GM11168 (cell line): ENCODE data around the gene TTC34.

Experiments
- in situ Hi-C: fragments of 300-500 bp; cut with MboI; formaldehyde crosslinking; loops from one replicate; pipeline ENCODE4 v1.12.0; 2022; ENCODE audit warnings: low sequenced_read_pairs; ENCODE audit not compliant: unreplicated experiment

The TTC34 gene

DNA sequence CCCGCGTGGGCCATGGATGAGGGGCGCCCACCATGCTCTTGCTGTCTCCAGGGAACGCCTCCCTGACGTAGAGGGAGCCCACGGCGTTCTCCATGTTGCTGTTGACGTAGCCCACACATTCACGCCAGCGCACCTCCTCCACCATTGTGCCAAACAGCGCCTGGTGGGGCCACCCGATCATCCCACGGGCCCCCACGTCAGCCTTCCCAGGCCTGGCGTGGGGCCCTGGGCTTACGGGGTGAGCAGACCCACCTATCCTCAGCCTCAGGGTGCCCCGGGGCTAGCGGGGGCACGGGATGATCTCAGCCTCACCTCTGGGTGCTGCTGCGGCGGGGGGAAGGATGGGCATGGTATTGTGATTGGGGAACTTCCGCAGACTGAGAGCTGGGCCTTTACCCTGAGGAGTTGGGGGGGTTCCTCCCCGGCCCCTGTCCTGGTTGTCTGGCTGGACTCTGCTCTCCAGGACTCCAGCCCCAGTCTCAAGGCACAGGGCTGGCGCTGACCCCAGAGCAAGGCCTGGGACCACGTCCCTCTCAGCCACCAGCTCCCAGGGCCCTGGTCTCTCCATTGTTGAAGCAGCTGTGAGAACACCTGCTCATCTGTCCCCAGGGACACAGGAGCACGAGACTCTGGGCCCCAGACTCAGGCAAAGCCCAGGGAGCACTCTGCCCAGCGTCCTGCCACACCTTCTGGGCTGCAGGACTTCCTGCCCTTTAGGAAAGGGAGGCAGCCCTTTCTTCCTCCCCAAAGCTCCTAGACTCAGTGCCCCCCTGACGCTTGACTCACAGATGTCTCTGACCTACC lies 204.8 kb downstream of the TTC34 start:
- in situ Hi-C loops: loop anchor here (25.0 kb wide), 1 partner anchor 409 kb away; the partner anchor contains the start of gene FAAP20

- in situ Hi-C loops: loop anchor here (25.0 kb wide), 1 partner anchor 409 kb away; the partner anchor contains the start of gene FAAP20
Measured at GRCh38 chr1:2595812-2596529, 205.5 kb downstream of the TTC34 start.

DNA sequence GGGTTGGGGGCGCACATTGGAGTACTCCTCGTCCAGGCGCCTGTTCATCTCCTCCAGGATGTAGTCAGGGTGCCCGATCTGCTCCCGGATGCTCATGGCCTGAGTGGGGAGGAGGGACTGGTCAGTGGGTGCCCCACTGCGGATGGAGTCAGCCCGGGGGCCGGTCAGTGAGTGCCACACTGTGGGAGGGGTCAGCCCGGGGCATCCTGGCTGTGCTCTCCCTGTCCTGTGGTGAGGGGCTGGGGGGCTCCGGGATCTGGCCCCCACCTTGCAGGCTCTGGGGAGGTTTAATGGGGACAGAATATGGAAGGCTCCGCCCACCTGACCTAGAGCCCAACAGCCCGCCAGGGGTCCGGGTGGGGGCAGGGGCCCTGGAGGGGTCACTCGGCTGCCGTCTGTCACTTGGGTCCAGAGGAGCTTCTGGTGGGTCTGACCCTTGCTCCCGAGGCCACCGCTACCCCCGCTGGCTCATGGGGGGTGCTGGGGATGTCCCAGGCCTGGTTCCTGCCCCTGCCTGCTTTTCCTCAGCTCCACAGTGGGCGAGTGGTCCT lies 206.2 kb downstream of the TTC34 start:
- in situ Hi-C loops: loop anchor here (25.0 kb wide), 1 partner anchor 408 kb away; the partner anchor contains the start of gene FAAP20

DNA sequence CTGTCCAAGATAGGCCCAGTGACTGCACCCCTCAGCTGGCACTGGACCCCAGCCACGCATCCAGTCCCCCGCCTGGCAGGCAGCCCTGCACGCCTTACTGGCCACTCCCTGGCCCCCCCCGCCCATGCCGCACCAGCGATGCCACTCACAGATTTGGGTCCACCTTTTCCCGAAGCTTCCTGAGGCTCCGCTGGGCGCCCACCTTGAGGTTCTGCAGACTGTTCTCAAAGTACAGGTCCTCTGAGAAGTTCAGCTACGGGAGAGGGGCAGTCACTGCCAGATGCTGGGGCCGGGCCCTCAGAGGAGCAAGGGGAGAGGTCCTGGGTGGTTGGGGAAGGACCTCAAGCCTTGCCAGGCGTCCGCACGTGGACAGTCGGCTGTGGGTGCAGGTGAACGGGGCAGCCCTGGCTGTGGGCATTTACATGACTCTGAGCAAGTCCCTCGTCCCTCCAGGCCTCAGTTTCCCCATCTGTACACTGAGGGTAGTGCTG lies 206.8 kb downstream of the TTC34 start:
- in situ Hi-C loops: loop anchor here (25.0 kb wide), 1 partner anchor 407 kb away; the partner anchor contains the start of gene FAAP20

DNA sequence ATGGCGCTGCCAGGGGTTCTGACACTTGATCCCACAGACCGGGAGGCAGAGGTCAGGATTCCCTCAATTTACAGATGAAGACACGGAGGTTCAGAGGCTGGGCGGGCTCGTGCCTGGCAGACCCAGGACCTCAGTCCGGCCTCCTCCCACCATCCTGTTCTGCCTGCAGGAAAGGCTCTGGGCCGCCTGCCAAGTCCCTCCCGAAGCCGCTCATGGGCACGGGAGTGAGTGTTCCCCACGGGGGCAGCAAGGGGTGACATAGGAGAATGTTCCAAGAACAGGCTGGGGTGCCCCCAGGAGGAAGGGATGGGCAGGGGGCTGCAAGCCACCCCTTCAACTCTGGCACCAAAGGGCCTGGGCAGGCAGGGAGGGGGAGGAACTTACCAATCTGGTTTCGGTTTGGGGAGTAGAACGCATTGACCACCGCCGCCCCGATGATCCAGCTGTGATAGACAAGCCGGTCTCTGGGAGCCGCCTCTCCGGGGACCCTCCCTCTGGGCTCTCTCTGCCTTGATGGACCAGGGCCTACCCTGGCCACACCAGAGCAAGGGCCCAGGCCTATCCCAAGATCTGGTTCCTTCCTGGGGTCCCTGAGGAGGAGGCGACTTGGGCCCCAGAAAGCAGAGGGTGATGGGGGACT lies 207.4 kb downstream of the TTC34 start:
- in situ Hi-C loops: loop anchor here (25.0 kb wide), 1 partner anchor 407 kb away; the partner anchor contains the start of gene FAAP20

DNA sequence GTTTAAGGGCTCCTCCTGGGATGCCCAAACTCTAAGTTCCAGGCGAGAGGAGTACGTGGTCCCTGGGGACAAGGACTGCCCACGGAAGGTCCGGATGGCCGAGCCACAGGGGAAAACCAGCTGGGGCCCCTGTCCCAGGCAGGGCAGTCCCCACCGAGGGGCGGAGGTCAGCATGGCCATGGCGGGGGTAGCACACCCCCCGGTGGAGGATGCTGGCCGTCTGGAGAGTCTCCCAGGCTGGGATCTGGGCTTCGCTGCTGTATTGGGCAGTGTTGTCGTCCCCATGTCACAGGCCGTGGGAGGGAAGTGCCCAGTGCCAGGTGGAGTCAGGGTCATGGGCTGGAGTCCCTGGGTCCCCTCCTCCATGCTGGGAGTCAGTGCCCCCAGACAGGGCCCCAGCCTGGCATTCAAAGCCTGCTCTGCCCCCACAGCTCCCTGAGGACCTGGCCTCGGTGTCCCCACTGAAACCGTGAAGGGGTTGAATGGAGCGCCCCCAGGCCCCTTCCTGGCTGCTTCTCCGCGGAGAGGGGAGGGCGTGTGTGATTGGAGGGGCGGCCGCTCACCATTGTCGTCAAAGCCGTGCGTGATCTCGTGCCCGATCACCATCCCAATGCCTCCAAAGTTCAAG lies 208.1 kb downstream of the TTC34 start:
- in situ Hi-C loops: loop anchor here (25.0 kb wide), 1 partner anchor 406 kb away; the partner anchor contains the start of gene FAAP20

DNA sequence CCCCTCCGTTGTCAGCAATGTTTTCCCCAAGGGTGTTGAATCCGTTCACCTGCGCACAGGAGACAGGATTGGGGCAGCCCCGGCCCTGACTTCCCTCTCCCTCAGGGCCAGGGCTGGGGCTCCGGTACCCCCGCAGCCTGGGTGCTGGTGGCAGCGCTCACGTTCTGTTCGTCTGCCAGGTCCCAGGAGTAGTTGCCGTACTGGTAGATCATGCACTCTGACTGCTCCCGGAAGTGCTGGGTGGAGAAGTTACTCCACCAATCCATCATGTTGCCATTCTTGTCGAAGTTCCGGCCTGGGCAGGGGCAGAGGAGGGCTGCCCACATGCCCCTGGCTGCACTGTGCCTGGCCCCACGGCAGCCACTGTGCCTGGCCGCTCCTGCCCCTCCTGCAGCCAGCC lies 208.8 kb downstream of the TTC34 start:
- in situ Hi-C loops: loop anchor here (25.0 kb wide), 1 partner anchor 405 kb away; the partner anchor contains the start of gene FAAP20

DNA sequence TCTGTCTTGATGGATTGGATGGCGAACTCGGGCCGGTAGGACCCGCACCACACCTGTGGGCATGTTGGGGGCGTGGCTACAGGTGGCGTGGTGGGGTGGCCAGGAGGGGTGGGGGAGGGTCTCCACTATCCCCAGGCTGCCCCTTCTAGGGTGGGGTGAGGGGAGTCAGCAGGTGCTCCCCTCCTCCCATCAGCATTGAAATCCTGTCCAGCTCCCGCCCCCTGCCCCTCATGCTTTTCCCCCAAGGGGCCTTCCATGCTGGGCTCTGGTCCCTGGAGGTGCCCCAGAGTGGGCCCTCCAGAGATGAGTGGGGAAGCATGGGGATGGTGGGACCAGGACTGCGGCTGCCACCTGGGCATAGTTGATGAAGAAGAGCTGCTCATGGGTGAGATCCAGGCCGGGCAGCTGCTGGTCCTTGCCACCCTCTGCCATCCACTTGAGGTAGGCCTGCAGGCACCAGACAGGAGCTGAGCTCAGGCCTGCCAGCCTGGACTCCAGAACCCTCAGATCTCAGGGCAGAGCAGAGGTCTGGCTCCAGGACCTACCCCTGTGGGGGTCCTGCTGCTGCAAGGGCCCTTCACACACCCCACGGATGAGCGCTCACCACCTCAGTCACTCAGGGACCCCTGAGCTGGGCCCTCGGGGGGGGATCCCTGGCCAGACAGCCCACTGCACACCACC lies 209.8 kb downstream of the TTC34 start:
- in situ Hi-C loops: loop anchor here (25.0 kb wide), 1 partner anchor 404 kb away; the partner anchor contains the start of gene FAAP20

GRCh38 chr1:2591233-2591580 lies 210.3 kb downstream of the TTC34 start:
- in situ Hi-C loops: loop anchor here (25.0 kb wide), 1 partner anchor 404 kb away; the partner anchor contains the start of gene FAAP20

DNA sequence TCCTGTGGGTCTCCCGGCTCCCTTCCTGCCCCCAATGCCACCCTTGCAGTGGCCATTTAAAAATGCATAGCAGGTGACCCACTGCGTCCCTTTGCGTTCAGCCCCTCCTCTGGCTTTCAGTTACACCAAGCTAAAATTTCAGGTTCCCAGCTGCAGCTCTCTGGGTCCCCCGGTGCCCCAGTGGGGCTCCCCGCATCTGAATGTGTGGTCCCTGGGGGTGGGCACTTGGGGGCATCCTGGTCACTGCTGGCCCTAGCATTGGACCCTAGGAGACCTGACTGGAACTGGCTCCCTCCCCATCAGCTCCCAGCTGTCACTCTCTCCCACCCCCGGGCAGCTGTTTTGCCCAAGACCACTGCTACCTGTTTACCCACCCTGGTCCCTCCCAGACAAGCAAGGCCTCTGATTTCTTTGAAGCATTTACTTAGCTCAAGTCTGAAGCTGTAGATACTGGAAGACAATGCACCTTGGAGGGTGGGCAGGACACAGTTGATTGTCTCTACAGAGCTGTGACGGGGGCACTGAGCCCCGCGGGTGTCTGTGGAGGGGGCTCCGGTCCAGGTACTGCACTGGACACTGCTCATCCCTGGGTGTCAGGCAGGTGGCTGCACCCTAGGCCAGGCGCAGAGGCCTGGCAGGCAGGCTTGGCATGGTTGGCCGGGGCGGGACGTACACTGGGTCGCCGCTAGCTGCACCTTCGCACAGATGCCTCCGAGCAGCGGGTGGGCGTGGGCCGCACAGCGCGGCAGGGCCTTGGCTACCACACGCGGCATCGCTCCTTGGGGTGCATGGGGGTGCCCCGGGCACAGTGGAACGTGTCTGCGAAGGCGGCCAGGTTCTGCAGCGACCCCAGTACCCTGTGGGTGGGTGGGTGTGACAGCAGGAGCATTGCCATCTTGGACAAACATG lies 211.0 kb downstream of the TTC34 start:
- in situ Hi-C loops: loop anchor here (25.0 kb wide), 1 partner anchor 403 kb away; the partner anchor contains the start of gene FAAP20

GRCh38 chr1:2589431-2590232 lies 211.9 kb downstream of the TTC34 start:
- in situ Hi-C loops: loop anchor here (25.0 kb wide), 1 partner anchor 402 kb away; the partner anchor contains the start of gene FAAP20

GRCh38 chr1:2588661-2589430 lies 212.6 kb downstream of the TTC34 start:
- in situ Hi-C loops: loop anchor here (25.0 kb wide), 1 partner anchor 402 kb away; the partner anchor contains the start of gene FAAP20

DNA sequence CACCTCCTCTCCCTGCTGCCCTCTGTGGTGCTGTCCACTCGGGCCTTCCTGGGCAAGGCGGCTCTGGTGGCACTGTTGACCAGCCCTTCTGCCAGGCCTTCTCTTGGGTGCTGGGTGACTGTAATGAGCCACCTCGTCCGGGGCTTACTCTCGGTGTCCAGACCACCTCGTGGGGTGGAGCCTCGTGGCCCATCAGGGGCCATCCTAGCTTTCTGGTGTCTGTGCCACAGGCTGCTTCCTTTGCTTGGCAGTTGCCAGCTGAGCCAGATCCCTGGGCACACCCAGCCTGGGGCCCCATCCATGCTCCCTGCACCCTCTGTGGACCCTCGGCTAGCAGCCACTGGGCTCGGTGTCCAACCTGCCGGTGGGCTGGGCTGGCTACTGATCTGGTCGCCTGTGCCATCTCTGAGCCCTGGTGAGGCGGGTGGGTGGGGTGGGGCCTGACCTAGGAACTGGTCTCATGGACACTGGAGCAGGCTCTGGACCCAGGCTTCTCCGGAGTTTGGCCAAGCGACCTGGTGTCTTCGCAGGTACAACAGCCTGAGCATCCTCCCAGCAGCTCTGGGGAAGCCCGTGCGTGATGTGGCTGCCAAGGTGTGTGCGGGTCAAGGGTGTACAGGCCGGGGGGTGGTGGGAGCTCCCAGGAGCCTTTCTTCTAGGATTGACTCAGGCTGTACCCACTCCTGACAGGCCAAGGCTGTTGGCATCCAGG lies 213.5 kb downstream of the TTC34 start:
- in situ Hi-C loops: loop anchor here (25.0 kb wide), 1 partner anchor 401 kb away; the partner anchor contains the start of gene FAAP20

GRCh38 chr1:2587071-2587859 lies 214.2 kb downstream of the TTC34 start:
- in situ Hi-C loops: loop anchor here (25.0 kb wide), 1 partner anchor 400 kb away; the partner anchor contains the start of gene FAAP20
